Astrocyte (in vitro differentiated cells and primary cell): Measurements from ENCODE around the gene TENM3.

ENCODE experiments used
- CTCF ChIP-seq: IDR thresholded peaks from 2 replicates; pipeline ENCODE4 v1.5.1; 2011; ENCODE audit warnings: low read depth, mild to moderate bottlenecking, inconsistent platforms, low read length, moderate library complexity; ENCODE audit not compliant: insufficient read depth
- EZH2 ChIP-seq: IDR thresholded peaks from 2 replicates; pipeline ENCODE4 v1.6.1; 2012; ENCODE audit warnings: mild to moderate bottlenecking, low read length, inconsistent platforms; ENCODE audit not compliant: insufficient read depth

- TF ChIP-seq CTCF = no peak
- TF ChIP-seq EZH2 = no peak
Observed at GRCh38 chr4:182530451-182530850, 287.2 kb downstream of the TENM3 start.
